ENCODE measurements around the gene GALNT11.

GALNT11 gene

GRCh38 chr7:152115021-152115718, 89.7 kb downstream of the GALNT11 start:
- in situ Hi-C loops (cut with HindIII; ENCODE audit: low sequenced_read_pairs) = no loop called here
- no peak for DNase-seq (ENCODE audit: low read depth, low spot score)
- no peak overlapping the region for H3K4me3 ChIP-seq (ENCODE audit: low read depth, low read length)
- no peak for TF ChIP-seq CTCF (IDR thresholded peaks at IDR 0.05; ENCODE audit: low read depth, low read length)

- in situ Hi-C loops (cut with HindIII; ENCODE audit: low sequenced_read_pairs) = no loop called here
- no peak for TF ChIP-seq CTCF (IDR thresholded peaks at IDR 0.05; ENCODE audit: low read depth, low read length)
- no peak for DNase-seq (ENCODE audit: low read depth, low spot score)
- H3K4me3 ChIP-seq (ENCODE audit: low read depth, low read length) = no peak overlapping the region
Observed at GRCh38 chr7:152117356-152117755, 91.9 kb downstream of the GALNT11 start.

GRCh38 chr7:152120210-152120609, 94.7 kb downstream of the GALNT11 start:
- DNase-seq (ENCODE audit: low read depth, low spot score) = no peak
- in situ Hi-C loops (cut with HindIII; ENCODE audit: low sequenced_read_pairs) = no loop called here

GRCh38 chr7:152120776-152121175, 95.3 kb downstream of the GALNT11 start:
- TF ChIP-seq CTCF (IDR thresholded peaks at IDR 0.05; ENCODE audit: low read depth, low read length) = no peak
- no peak for DNase-seq (ENCODE audit: low read depth, low spot score)
- in situ Hi-C loops (cut with HindIII; ENCODE audit: low sequenced_read_pairs) = no loop called here
- no peak overlapping the region for H3K4me3 ChIP-seq (ENCODE audit: low read depth, low read length)

More at GRCh38 chr7:152120210-152120609, 94.7 kb downstream of the GALNT11 start:
- TF ChIP-seq CTCF (IDR thresholded peaks at IDR 0.05; ENCODE audit: low read depth, low read length) = no peak
- H3K4me3 ChIP-seq (ENCODE audit: low read depth, low read length) = no peak overlapping the region

- TF ChIP-seq CTCF (IDR thresholded peaks at IDR 0.05; ENCODE audit: low read depth, low read length) = no peak
- in situ Hi-C loops (cut with HindIII; ENCODE audit: low sequenced_read_pairs) = no loop called here
- H3K4me3 ChIP-seq (ENCODE audit: low read depth, low read length) = no peak overlapping the region
- DNase-seq (ENCODE audit: low read depth, low spot score) = no peak
Observed at GRCh38 chr7:152121432-152121831, 96.0 kb downstream of the GALNT11 start.

GRCh38 chr7:152122540-152122939, 97.1 kb downstream of the GALNT11 start:
- H3K4me3 ChIP-seq (ENCODE audit: low read depth, low read length) = no peak overlapping the region
- no peak for DNase-seq (ENCODE audit: low read depth, low spot score)
- in situ Hi-C loops (cut with HindIII; ENCODE audit: low sequenced_read_pairs) = no loop called here
- no peak for TF ChIP-seq CTCF (IDR thresholded peaks at IDR 0.05; ENCODE audit: low read depth, low read length)

All from astrocyte of the spinal cord (primary cell).